NCI-H460 (cell line): ENCODE data around the gene MCU. TPM values are rescaled to one million over a fixed set of nuclear protein-coding genes. Genes with fewer than 3 reads are reported as not detected.
"Not testable (repeated sequence)": the region's sequence is repeated elsewhere in the genome, so short reads cannot be mapped to it uniquely, and the experiment has no call there.

Experiments
- DNase-seq: peaks from one replicate; pipeline ENCODE4 v3.0.0-alpha.2; 2016; ENCODE audit warnings: low read depth; ENCODE audit errors: extremely low read depth
- polyA plus RNA-seq: library from polyadenylated mRNA; depleted of rRNA; stranded (reverse); fragments of >200 nt; gene quantifications from 2 replicates; pipeline ENCODE4 v1.2.3, GENCODE V29; 2014; cell fraction: nucleus; rRNA removed
- total RNA-seq: library from RNA; depleted of rRNA; stranded (reverse); fragments of >200 nt; shearing (Covaris generic); gene quantifications from 2 replicates; pipeline ENCODE4 v1.2.3, GENCODE V29; 2014; rRNA removed

MCU gene, protein sequence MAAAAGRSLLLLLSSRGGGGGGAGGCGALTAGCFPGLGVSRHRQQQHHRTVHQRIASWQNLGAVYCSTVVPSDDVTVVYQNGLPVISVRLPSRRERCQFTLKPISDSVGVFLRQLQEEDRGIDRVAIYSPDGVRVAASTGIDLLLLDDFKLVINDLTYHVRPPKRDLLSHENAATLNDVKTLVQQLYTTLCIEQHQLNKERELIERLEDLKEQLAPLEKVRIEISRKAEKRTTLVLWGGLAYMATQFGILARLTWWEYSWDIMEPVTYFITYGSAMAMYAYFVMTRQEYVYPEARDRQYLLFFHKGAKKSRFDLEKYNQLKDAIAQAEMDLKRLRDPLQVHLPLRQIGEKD
- total RNA-seq: 39.5 and 43.0 TPM in 2 replicates
- 57.7 and 71.7 TPM in 2 replicates for polyA plus RNA-seq

DNA sequence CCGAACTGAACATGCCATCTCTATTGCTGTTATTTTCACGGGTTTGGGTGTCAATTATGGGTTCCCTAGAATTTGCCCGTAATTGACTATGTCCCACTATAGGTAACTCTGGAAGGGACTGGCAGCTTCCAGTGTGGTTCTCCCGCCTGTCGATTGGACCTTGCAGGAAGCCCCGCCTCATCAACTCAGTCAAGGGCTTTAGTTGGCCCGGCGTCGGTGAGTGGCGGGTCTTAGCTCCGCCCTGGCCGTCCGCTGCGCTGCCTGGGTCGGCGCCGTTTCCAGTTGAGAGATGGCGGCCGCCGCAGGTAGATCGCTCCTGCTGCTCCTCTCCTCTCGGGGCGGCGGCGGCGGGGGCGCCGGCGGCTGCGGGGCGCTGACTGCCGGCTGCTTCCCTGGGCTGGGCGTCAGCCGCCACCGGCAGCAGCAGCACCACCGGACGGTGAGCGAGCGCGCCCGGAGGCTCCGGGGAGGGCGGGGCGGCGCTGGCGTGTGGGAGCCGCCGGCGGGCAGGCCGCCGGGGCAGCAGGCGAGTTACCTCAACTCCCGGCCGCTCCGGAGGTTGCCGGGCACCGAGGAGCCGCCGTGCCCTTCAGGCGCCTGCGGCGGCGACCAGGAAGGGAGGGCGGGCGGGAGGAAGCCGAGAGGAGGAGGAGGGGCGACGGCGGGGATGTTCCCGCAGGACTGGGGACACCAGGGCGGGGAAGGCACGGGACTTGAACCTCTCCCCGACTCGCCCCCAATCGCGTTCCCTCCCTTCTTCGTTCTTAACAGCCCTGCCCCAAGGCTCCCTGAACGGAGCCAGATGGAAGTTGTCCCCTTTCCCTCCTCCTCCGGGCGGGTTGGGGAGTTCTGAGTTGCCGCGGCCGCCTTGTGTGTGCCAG lies at the start of gene MCU:
TSS of gene MCU (plus strand) at position 281 of the 881 bp plus-strand sequence. CDS start at position 290, 9 bp downstream.
- DNase-seq: peak; percentile 93

GRCh38 chr10:72642318-72642717 lies 49.6 kb upstream of the MCU start:
- DNase-seq: no peak

GRCh38 chr10:72645263-72645858 lies 46.6 kb upstream of the MCU start:
- no peak for DNase-seq

- not testable (repeated sequence) for DNase-seq
Measured at GRCh38 chr10:72646971-72647370, 45.0 kb upstream of the MCU start.

DNA sequence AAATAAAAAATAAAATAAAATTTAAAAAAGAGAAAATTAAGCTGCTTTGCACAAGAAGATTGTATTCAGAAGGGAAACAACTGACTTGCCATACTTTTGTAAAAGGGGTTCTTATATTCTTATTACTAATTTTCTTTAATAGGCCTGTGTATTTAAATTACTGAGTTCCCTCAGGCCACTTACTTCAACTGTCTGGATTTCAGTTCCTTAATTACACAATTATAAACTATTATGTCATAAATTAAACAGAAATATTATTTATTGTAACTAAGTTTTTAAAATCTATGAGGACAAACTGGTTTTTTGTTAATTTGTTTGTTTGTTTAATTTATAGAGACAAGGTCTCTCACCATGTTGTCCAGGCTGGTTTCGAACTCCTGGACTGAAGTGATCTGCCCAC lies 43.6 kb upstream of the MCU start:
- DNase-seq: no peak

DNA sequence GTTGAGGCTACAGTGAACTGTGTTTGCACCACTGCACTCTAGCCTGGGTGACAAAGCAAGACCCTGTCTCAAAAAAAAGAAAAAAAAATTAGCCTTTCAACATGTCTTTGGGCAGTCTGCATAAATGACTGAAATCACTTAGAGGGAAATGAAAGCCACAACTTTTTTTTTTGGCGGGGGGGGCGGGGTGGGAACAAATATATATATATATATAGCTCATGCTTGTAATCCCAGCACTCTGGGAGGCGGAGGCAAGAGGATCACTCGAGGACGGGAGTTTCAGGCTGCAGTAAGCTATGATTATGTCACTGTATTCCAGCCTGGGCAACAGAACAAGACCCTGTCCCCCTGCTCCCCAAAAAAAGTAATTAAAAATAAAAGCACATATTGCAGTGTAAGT lies 42.7 kb upstream of the MCU start:
- DNase-seq: no peak

- DNase-seq: no peak
Measured at GRCh38 chr10:72653383-72654096, 38.4 kb upstream of the MCU start.

DNA sequence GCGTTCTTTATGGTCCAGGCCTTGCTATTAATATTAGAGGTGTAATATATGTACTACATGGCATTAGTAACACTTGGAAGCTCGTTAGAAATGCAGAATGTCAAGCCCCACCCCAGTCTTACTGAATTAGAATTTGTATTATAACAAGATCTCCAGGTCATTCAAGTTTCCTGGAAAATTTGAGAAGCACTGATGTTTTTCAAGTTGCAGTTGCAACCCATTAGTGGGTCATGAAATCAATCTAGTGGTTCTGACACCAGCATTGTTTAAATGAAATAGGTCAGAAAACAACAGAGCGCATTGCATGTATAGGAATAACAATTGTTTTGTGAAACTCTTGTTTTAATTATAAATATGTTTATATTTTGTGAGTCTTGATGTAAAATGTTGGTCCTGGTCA lies 37.2 kb upstream of the MCU start:
- DNase-seq: no peak

- no peak for DNase-seq
Measured at GRCh38 chr10:72658696-72659400, 33.1 kb upstream of the MCU start.

DNA sequence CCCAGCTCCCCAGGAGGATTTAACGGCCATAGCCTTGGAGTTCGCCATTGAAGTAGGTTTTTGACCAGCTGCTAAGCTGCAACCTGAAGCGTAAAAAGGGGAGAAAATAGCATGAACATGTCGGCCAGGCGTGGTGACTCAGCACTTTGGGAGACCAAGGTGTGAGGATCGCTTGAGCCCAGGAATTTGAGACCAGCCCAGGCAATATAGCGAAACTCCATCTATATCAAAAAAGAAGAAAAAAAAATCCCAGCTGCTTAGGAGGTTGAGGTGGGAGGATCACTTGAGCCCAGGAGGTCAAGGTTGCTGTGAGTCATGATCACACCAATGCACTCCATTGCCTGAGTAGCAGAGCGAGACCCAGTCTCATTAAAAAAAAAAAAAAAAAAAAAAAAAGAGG lies 32.2 kb upstream of the MCU start:
- DNase-seq: no peak

DNA sequence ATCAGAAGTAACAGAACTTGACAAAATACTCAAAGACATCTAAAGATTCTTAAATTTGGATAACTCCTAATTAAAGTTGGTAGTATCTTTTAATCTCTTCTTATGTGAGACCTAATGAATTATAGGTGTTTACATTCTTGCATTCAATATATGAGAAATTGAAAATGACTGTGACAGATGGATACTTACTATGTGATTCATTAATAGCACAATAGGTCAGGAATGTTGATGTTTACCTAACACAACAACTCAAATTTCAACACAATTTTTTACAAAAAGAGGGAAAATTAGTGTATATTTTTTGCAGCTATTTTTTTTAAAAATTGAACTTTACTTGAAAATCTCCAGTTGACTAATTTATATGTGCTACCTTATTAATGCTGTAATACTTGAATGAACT lies 31.7 kb upstream of the MCU start:
- DNase-seq: no peak

DNA sequence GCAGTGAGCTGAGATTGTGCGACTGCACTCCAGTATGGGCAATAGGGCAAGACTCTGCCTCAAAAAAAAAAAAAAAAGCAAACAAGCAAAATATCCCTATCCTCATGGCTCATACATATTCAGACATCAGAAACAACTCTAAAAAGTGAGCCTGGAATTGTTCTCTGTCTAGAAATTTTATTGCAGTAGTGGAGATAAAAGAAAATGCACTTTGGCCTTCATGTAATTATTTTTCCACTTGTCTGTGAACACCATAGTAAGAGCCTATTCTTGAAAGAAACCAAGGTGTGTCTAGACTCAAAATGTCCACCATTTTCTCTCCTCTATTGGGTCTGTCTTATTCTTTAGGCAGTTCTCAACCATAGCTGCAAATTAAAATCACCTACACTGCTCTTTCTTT lies 30.5 kb upstream of the MCU start:
- DNase-seq: no peak

GRCh38 chr10:72663971-72664370 lies 28.0 kb upstream of the MCU start:
- no peak for DNase-seq

DNA sequence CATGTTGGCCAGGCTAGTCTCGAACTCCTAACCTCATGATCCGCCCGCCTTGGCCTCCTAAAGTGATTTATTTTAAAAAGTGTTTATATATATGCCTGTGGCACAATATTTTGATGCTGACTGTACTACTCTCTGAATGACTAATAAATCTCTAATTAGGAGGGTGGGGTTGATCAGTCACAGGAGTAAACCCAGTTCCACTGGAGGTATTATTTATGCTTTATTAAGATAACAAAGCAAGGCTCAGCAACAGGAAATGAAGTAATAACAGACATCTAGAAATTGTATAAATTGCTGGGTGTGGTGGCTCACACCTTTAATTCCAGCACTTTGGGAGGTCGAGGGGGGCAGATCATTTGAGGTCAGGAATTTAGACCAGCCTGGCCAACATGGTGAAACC lies 26.0 kb upstream of the MCU start:
- DNase-seq: no peak

DNA sequence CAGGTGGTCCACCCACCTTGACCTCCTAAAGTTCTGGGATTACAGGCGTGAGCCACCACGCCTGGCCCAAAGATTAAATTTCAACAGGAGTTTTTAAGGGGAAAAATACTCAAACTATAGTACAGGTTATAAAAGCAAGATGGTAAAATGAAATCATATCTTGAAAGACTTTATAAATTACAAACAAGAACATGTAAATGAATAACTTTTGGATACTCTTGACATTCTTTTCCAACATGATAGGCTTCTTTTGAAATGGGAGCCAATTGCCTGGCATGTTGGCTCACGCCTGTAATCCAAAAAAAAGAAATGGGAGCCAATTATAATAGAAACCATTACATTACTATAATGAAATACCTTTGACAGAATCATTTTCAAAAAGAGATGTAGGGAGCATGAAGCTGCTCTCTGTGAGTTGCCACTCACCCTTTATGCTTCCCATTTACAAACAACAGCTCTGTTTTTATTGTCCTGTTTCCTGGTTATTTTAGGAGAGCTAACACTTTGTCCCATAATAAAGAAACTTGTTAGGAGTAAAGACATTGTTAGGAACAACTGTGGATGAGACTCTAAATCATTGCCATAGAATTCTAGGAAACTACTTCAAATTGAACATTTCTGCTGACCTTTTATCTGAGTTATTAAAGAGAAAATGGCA lies 24.6 kb upstream of the MCU start:
- no peak for DNase-seq

DNA sequence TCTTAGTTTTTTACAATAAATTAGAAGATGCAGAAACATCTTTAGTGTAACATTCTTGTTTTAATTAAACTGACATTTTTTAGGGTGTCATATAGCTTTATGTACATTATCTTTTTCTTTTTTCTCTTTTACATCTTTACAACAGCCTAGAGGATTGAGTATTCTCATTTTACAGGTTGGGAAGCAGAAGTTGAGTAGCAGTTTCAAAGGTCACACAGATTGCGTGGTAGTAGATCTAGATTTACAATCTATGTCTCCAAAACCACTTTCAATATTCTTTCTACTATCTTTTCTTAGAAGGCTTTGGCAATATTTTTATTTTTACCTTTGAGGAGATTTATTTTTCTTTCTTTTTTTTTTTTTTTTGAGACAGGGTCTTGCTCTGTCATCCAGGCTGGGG lies 18.7 kb upstream of the MCU start:
- no peak for DNase-seq

DNA sequence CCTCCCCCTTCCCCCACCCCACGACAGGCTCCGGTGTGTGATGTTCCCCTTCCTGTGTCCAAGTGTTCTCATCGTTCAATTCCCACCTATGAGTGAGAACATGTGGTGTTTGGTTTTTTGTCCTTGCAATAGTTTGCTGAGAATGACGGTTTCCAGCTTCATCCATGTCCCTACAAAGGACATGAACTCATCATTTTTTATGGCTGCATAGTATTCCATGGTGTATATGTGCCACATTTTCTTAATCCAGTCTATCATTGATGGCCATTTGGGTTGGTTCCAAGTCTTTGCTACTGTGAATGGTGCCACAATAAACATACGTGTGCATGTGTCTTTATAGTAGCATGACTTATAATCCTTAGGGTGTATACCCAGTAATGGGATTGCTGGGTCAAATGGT lies 17.8 kb upstream of the MCU start:
- DNase-seq: not testable (repeated sequence)

- DNase-seq: no peak
Measured at GRCh38 chr10:72679838-72680241, 12.1 kb upstream of the MCU start.

DNA sequence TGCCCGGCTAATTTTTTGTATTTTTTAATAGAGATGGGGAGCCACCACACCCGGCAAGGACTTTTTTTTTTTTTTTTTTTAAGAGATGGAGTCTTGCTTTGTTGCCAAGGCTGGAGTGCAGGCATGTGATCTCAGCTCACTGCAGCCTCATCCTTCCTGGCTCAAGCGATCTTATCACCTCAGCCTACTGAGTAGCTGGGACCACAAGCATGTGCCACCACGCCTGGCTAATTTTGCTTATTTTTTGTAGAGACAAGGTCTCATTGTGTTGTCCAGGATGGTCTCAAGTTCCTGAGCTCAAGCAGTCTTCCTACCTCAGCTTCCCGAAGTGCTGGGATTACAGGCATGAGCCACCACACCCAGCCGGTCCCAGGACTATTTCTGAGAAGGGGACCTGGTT lies 9.3 kb upstream of the MCU start:
- no peak for DNase-seq
